ENCODE results near the gene POLR3H.

POLR3H gene

DNA sequence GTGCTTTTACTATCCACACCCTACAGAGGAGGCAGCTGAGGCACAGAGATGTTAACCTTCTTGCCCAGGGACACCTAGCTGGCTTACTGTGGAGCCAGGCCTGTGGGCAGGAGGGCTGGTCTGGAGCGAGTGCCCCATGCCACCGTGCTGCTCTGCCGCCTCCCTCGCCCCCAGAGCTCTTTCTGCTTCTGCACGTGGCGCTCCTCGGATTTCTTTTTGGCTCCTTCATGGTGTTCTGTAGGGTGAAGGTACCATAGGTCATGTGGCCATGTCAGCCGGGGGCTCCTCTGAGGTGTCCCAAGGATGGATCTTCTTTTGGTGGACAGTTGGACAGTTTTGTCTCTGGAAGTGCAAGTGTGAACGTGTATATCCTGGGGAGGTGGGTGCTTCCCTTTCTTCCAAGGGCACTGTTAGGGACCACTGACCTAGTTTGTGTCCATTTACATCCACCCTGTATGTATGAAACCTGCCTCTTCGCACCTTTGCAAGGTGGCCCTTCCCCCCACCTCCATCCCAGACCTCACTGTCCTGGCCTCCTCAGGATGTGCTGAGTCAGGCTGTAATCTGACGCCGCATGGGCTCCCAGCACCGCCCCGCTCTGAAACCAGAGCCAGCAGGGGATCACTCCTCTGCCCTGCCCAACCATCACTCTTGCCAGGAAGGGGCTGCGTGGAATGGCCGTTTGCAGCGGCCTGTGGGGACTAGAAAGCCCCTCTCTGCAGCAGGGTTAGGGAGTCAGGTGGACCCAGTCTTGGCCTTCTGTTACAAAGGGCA lies 31.7 kb downstream of the POLR3H start:
- DNase-seq: no peak

DNA sequence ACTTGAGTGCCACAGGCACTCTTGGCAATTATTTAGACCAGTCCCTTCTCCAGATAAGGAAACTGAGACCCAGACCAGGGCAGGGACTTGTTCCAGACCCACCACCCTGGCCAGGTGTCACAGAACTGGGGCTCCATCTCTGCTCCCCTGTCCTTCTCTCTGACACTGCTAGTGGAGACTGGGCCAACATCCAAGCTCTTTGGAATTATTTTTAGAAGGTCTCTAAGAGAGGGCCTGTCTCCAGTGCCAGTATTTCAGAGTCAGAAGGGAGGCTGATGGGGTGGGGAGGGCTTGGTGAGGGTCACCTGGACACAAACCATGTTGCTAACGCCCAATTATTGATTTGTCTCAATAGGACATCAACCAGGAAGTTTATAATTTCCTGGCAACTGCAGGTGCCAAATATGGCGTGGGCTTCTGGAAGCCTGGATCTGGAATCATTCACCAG lies 32.7 kb downstream of the POLR3H start:
- no peak for DNase-seq

DNA sequence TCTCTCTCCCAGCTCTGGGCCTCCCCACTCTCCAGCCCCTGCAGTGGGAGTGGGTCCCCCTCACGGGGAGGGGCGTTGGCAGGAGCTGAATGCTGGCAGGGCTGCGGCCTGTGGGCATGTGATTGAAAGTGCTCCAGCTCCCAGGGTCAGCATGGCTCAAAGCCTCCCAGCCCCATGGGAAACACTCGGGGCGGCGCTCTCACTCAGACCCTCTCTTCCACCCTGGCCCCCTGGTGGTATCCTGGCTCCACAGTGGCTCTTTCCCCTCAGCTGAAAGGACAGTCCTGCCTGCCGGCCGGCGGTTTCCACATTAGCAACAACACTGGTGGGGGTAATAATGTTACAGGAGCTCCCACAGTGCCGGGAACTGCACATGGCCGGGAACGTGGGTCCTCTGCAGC lies 35.5 kb downstream of the POLR3H start:
- DNase-seq: no peak

DNA sequence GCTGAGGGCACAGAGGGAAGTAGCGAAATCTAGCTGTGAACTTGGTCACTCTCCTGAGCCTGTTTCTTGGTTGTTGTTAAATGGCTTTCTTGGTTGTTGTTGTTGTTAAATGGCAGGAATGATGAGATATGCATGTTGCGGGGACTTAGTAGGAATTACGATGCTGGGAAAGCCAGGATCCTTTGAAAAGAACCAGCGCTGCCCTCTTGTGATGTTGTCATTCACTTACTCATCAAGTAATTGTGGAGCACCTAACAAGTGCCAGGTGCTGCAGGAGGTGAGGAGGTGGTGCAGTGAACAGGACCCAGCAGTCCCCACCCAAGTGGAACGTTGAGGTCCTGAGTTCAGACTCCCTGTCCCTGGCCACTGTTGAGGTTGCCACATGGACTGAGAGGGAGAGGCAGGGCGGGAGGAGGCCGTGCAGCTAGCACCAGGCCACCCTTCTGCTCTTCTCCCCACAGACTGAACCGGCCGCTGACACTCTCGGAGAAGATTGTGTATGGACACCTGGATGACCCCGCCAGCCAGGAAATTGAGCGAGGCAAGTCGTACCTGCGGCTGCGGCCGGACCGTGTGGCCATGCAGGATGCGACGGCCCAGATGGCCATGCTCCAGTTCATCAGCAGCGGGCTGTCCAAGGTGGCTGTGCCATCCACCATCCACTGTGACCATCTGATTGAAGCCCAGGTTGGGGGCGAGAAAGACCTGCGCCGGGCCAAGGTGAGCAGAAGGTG lies 36.8 kb downstream of the POLR3H start:
- no peak for DNase-seq

DNA sequence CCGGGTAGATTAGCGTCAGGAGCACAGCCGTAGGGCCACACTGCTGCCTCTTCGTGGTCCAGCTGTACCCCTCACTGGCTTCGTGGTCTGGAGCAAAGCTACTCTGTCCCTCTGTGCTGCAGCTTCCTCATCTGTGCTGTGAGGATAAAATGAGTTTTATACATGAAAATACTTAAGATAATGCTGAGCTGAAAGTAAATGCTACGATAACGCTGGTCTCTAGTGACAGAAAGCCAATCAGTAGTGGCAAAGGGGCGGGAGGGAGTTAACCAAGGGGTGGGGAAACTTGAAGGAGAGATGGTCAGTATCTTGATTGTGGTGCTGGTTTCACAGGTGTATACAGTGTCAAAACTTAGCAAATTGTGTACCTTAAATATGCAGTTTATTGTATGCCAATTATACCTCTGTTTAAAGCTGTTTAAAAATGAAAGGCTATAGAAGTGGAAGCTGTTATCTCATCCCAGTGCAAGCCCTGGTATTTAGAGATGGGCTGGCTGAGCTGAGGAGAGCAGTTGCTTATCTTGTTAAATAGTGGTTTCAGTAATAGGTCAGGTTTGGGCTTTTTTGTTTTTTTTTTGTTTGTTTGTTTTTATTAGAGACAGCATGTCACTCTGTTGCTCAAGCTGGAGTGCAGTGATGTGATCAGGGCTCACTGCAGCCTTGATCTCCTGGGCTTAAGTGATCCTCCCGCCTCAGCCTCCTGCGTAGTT lies 38.6 kb downstream of the POLR3H start:
- no peak for DNase-seq

DNA sequence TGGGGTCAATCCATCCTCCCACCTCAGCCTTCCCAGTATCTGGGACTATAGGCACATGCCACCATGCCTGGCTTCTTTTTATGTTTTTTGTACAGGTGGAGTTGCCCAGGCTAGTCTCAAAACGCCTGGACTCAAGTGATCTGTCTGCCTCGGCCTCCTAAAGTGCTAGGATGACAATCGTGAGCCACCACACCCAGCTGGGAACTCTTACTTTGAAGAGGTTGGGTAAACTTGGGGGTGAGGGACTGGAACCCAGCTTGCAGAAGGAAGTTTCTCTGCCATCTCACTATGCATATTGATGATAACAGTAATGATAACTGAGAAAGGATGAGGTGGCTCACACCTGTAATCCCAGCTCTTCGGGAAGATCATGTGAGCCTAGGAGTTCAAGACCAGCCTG lies 39.5 kb downstream of the POLR3H start:
- no peak for DNase-seq

DNA sequence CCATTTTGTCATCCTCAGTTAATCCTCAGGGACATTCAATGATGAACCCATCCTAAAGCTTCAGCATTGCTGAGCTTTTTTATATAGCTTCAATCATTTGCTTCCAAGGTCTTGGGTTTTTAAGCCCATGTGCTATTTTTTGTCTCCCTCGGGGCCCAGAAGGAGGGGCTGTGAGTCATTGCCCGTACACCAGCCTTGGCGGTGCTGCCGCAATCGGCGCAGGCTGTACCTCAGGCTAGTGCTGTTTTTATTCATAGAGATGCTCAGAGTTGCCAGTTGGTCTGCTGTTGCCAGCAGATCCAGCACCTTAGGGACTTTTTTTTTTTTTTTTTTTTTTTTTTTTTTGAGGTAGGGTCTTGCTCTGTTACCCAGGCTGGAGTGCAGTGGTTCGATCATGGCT lies 39.9 kb downstream of the POLR3H start:
- DNase-seq: no peak

DNA sequence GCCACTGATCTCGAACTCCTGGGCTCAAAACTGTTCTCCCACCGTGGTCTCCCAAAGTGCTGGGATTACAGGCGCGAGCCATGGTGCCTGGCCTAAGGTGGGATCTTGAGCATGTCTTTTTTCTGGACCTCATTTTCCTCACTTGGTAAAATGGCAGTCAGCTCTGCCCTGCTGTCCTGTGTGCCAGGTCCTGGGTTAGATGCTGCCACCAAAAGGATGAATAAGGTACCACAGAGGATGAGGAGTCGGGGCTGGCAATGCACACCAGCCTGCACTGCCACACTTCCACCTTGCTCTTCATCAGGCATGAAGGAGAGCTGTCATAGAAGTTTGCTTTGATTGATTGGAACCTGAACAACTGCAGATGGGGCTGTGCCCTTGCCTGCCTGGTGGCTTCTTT lies 43.1 kb downstream of the POLR3H start:
- peak; percentile 39 for DNase-seq

DNA sequence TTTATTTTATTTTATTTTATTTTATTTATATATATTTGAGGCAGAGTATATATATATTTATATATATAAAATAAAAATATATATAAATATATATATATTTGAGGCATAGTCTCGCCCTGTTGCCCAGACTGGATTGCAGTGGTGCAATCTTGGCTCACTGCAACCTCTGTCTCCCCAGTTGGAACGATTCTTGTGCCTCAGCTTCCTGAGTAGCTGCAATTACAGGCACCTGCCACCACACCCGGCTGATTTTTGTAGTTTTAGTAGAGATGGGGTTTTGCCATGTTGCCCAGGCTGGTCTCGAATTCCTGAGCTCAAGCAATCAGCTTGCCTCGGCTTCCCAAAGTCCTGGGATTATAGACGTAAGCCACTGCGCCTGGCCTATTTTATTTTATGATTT lies 44.0 kb downstream of the POLR3H start:
- no peak for DNase-seq

DNA sequence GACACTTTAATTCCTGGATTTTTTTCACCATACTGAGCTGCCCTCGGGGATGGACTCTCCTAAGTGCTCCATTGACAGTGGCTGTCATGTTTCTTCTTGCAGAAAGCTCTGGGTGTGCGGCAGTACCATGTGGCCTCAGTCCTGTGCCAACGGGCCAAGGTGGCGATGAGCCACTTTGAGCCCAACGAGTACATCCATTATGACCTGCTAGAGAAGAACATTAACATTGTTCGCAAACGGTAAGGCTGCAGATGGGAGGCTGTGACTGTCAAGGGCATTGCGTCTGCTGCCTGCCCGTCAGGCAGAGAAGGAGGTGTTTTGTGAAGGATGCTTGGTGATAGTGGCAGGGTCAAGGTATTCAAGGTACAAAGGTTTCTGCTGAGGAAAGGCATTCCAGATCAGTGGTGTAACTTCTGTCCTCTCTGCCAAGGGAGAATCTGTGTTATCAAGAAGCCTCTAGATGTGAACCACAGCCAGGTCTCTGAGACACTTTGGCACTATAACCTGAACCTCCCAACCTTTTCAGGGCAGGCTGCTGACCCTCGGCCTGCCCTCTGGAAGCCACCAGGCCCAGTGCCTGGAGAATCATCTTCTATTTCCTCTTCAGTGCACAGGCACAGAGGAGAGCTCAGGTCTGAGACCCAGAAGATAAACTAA lies 44.5 kb downstream of the POLR3H start:
- no peak for DNase-seq

DNA sequence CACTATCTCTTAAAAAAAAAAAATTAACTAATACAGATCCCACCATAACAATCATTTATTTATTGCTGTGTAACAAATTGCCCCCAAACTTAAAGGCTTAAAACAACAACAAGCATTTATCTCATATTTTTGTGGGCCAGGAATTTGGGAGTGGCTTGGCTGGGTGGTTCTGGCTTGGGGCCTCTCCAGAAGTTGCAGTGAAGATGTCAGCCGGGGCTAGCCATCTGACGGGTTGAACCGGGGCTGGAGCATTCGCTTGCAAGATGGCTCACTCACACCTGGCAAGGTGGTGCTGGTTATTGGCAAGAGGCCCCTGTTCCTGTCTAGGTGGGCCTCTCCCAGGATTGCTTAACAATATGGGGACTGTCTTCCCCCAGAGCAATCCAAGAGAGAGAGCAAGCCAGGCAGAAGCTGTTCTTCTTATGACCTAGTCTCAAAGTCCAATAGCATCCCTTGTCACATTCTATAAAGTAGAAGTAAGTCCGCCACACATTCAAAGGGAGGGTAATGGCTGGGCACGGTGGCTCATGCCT lies 45.9 kb downstream of the POLR3H start:
- no peak for DNase-seq

DNA sequence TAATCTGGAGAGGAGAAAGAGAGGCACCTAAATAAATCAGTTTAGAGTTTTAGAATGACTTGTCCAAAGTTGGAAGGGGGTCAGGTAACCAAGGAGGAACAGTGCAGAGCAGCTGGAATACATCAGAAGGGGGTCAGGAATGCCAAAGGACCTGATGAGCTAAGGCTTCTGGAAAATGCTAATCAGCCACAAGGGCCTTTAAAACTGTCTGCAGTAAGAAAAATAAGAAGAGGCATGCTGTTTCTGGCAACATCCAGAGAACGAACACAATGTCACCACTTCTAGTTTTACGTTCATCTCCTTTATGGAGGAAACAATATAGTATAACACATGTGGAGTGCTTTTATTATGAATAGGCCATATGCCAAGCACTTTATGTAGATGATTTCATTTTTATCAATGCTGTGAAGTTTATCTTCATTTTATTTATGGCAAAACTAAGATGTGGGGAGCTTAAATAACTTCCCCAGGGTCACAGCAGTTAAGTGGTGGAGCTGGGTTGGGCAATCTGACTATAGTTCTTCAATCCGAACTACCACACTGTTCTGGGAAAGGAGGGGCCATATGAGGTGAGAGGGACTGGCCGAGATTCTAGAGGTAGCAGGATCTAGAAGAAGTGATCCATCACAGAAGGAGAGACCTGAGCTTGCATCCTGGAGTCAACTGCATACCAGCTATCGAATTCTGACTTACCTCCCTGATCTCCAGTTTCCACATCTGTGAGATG lies 52.7 kb downstream of the POLR3H start:
- no peak for DNase-seq

DNA sequence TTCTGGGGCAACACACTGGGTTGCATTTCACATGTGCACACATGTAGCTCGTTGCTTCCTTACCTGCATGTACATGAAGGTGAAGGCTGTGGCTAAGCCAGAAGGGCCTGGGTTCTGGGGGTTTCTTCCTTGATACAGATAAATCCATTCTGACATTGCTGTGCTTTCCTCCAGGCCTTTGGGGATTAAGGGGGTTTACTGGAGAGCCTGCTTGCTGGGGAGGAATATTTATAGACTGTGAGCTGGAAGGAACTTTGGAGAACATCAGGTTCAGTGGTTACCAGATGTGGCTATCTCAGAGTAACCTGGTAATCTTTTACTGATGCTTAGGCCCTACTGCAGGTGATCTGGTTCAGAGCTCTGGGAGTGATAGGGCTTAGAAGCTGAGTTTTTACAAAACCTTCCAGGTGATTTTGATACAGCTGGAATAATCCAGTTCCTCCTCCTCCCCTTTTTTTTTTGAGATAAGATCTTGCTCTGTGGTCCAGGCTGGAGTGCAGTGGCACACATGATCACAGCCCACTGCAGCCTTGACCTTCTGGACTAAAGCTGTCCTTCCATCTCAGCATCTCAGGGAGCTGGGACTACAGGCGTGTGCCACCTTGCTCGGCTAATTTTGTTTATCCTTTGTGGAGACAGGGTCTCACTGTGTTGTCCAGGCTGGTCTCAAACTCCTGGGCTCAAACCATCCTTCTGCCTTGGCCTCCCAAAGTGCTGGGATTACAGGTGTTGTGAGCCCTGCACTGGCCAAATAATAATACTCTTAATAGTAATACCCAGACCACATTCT lies 55.5 kb downstream of the POLR3H start:
- no peak for DNase-seq

DNA sequence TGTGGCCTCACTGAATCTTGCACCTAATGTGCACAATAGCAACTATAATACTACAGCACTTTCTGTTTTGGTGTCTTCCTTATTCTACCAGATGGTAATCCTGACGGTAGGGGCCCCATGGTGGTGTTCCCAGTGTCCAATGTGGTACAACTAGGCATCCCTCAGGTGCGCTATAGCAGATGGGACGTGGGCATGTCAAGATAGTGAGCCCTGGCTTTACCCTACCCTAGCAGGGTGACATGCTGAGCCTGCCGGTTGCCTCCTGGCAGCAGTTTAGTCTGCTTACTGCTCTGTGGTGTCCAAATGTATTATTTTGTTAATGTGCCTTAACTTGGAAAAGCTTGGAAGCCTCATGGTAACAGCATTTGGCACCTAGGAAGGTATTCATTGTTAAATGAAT lies 56.2 kb downstream of the POLR3H start:
- DNase-seq: no peak

DNA sequence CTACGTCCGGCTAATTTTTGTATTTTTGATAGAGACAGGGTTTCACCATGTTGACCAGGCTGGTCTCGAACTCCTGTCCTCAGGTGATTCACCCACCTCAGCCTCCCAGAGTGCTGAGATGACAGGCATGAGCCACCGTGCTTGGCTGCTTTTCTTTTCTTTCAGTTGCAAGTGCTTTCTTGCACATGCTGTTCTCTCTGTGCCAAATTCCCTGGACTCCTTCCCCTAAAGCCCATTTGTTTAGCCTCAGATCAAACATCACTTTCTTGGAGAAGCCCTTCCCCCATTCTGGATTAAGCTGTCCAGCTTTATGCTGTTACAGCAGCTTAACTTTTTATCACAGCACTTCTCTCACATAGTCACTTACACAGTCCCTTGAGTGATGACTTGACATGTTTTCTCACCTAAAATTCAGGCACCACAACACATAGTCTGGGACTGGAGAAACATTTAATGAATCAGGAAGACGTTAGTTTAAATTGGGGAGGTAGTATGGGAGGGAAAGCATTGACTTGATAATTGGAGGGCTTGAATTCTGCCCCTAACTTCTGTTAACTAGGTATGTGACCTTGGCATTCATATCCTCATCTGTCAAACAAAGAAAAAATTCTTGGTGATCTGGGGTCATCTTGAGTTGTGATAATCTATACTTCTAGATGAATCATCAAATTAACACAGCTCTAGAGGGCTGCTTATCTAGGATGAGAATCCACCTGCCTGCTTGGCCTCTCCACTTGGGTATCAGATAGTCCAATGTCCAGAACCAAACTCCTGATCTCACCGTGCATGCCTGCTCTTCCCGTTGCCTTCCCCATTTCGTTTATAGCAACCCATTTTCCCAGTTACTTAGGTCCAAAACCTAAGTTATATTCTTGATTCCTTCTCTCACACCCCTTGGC lies 57.0 kb downstream of the POLR3H start:
- DNase-seq: no peak

DNA sequence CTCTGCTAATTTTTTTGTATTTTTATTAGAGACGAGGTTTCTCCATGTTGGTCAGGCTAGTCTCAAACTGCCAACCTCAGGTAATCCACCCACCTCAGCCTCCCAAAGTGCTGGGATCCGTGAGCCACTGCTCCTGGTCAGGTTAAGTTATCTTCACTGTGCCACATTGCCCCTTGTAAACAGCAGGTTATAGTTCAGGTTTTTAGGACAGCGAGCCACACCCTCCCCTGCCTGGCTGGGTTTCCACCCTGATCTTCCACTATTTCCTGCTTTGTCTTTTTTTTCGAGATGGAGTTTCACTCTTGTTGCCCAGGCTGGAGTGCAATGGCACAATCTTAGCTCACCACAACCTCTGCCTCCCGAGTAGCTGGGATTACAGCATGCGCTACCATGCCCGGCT lies 59.2 kb downstream of the POLR3H start:
- no peak for DNase-seq

DNA sequence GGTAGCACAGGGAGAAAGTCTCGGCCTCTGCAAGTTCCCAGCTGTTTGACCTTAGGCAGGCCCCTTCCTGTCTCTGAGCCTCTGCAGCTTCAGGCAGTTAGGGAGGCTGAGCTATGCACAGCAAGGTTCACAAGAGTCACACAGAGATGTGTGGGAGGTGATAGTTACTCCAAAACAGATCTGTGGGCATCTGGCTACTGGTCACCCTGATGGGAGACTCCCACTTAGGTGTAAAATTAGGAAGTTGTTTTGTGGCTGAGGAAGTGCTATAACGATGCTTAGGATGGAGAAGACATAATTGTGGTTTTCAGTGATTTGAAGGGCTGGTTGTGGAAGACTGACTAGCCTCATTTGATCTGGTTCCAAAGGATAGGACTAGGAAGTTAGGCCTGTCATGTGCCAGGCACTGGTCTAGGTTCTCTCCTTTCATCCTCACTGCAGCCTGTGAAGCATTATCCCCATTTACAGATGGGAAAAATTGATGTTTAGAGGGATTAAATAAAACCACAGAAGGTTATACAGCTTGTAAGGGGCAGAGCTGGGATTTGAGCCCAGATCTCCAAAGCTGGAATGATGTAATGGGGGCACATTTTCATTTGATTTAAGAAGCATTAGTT lies 61.8 kb downstream of the POLR3H start:
- DNase-seq: no peak

DNA sequence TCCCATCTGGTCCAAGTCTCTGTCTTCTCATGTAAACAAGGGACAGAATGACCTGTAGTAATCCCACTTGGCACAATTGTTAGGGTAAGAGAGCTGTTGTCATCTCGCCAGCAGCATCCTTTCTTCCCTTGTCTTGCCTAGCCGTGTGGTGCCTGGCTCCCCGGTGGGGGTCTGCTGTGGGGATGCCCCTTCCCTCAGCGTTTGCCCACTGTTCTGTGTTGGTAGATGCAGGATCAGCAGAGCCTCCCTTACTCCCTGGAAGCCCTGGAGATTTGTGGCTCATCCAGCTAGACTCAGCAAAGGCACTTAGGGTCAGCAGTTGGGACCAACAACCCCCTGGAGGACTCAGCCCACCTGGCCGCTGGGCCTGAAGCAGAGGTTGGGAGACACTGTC lies 62.3 kb downstream of the POLR3H start:
- no peak for DNase-seq

DNA sequence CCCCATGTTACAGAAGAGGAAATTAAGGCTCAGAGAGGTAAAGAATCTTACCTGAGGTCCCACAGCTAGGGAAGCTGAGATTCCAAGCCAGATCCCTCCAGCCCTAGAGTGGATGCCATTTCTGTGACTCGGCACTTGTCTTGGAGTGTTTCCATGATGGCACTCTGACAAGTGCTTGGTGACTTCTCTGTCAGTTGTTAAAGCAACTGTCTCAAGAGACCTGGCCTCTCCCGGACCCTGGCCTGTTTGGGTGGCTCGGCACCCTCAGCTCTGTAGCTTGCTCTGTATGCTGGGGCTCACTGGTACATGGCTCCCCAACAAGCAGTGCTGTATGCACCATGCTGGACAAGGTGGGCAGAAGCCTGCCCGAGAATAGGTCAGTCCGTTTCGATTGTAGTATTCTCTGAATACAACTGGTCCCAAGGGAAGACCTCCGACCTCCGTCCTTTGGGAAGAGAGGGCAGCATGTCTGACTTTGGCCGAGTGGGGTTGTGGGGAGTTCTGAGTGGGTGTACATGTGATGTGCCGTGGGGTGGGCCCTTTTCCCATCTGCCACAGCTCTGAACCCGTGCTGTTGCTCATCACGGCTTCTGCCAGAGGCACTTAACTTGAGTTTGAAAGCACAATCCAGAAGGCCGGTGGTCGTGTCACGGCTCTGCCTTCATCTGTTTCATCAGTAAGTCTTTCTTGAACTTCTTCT lies 63.0 kb downstream of the POLR3H start:
- DNase-seq: no peak

Measured in activated CD4-positive, alpha-beta T cell treated with anti-CD3 and anti-CD28 coated beads, Interleukin-10, Interleukin-2, amounts not matched to agents 100 ng/mL and 50 ng/mL, durations not matched to agents 16 hours and 8 hours (primary cell).